ENCODE measurements around the gene ANKS1B.

ANKS1B gene

GRCh38 chr12:99093166-99093565 is 891.6 kb downstream of the ANKS1B start:
- no peak overlapping the region for H3K4me3 ChIP-seq (ENCODE audit: control insufficient read depth in 1 of 7, extremely low read depth in 1 of 7, insufficient read depth in 4 of 7, low read depth in 2 of 7, low read length in 6 of 7)
- H3K4me1 ChIP-seq (ENCODE audit: control extremely low read depth in 1 of 4, control insufficient read depth in 4 of 4, insufficient read depth in 4 of 4, low read length in 3 of 4): no peaks in the 10 kb centered on the region
- no peak for DNase-seq
- POLR2A ChIA-PET: no interaction called here
- CTCF ChIA-PET: no interaction called here
- H3K27me3 ChIP-seq (replicated peaks in 2 of 5; ENCODE audit: control insufficient read depth in 4 of 5, insufficient read depth in 5 of 5, low read length in 4 of 5): no peaks in the 10 kb centered on the region
- WGBS (ENCODE audit: insufficient coverage): 47% methylated on average over 3 of the region's 3 CpGs
- H3K36me3 ChIP-seq (ENCODE audit: control insufficient read depth in 4 of 4, insufficient read depth in 4 of 4, low read length in 3 of 4): no peaks in the 10 kb centered on the region
- no peak overlapping the region for H3K27ac ChIP-seq (ENCODE audit: insufficient read depth in 1 of 2, low read depth in 1 of 2, low read length in 2 of 2, poor library complexity in 1 of 2, severe bottlenecking in 2 of 2)
- H3K9me3 ChIP-seq (ENCODE audit: control extremely low read depth in 1 of 5, control insufficient read depth in 4 of 5, insufficient read depth in 2 of 5, low read depth in 1 of 5, low read length in 4 of 5): no peaks in the 10 kb centered on the region

GRCh38 chr12:99092100-99092851 is 892.5 kb downstream of the ANKS1B start:
- CTCF ChIA-PET: no interaction called here
- POLR2A ChIA-PET: no interaction called here
- H3K9me3 ChIP-seq (ENCODE audit: control extremely low read depth in 1 of 5, control insufficient read depth in 4 of 5, insufficient read depth in 2 of 5, low read depth in 1 of 5, low read length in 4 of 5): no peaks in the 10 kb centered on the region
- no peaks in the 10 kb centered on the region for H3K36me3 ChIP-seq (ENCODE audit: control insufficient read depth in 4 of 4, insufficient read depth in 4 of 4, low read length in 3 of 4)
- no peak overlapping the region for H3K27ac ChIP-seq (ENCODE audit: insufficient read depth in 1 of 2, low read depth in 1 of 2, low read length in 2 of 2, poor library complexity in 1 of 2, severe bottlenecking in 2 of 2)
- 86% methylated on average over 6 of the region's 9 CpGs for WGBS (ENCODE audit: insufficient coverage)
- DNase-seq: no peak
- H3K4me3 ChIP-seq (ENCODE audit: control insufficient read depth in 1 of 7, extremely low read depth in 1 of 7, insufficient read depth in 4 of 7, low read depth in 2 of 7, low read length in 6 of 7): no peak overlapping the region
- H3K27me3 ChIP-seq (replicated peaks in 2 of 5; ENCODE audit: control insufficient read depth in 4 of 5, insufficient read depth in 5 of 5, low read length in 4 of 5): no peaks in the 10 kb centered on the region
- H3K4me1 ChIP-seq (ENCODE audit: control extremely low read depth in 1 of 4, control insufficient read depth in 4 of 4, insufficient read depth in 4 of 4, low read length in 3 of 4): no peaks in the 10 kb centered on the region

GRCh38 chr12:99087278-99087677 is 897.5 kb downstream of the ANKS1B start:
- H3K27ac ChIP-seq (ENCODE audit: insufficient read depth in 1 of 2, low read depth in 1 of 2, low read length in 2 of 2, poor library complexity in 1 of 2, severe bottlenecking in 2 of 2): no peak overlapping the region
- no peaks in the 10 kb centered on the region for H3K27me3 ChIP-seq (replicated peaks in 2 of 5; ENCODE audit: control insufficient read depth in 4 of 5, insufficient read depth in 5 of 5, low read length in 4 of 5)
- POLR2A ChIA-PET: no interaction called here
- no peak for DNase-seq
- CTCF ChIA-PET: no interaction called here
- H3K9me3 ChIP-seq (ENCODE audit: control extremely low read depth in 1 of 5, control insufficient read depth in 4 of 5, insufficient read depth in 2 of 5, low read depth in 1 of 5, low read length in 4 of 5): no peaks in the 10 kb centered on the region
- no peak overlapping the region for H3K4me3 ChIP-seq (ENCODE audit: control insufficient read depth in 1 of 7, extremely low read depth in 1 of 7, insufficient read depth in 4 of 7, low read depth in 2 of 7, low read length in 6 of 7)
- H3K4me1 ChIP-seq (ENCODE audit: control extremely low read depth in 1 of 4, control insufficient read depth in 4 of 4, insufficient read depth in 4 of 4, low read length in 3 of 4): no peaks in the 10 kb centered on the region
- WGBS (ENCODE audit: insufficient coverage): 95% methylated on average over 3 of the region's 5 CpGs
- H3K36me3 ChIP-seq (ENCODE audit: control insufficient read depth in 4 of 4, insufficient read depth in 4 of 4, low read length in 3 of 4): no peaks in the 10 kb centered on the region

- Histone ChIP-seq H3K36me3 (ENCODE audit: control insufficient read depth in 4 of 4, insufficient read depth in 4 of 4, low read length in 3 of 4) (no peaks in the 10 kb centered on the region), H3K4me3 (ENCODE audit: control insufficient read depth in 1 of 7, extremely low read depth in 1 of 7, insufficient read depth in 4 of 7, low read depth in 2 of 7, low read length in 6 of 7) (no peak overlapping the region), H3K9me3 (ENCODE audit: control extremely low read depth in 1 of 5, control insufficient read depth in 4 of 5, insufficient read depth in 2 of 5, low read depth in 1 of 5, low read length in 4 of 5) (no peaks in the 10 kb centered on the region), H3K27ac (ENCODE audit: insufficient read depth in 1 of 2, low read depth in 1 of 2, low read length in 2 of 2, poor library complexity in 1 of 2, severe bottlenecking in 2 of 2) (no peak overlapping the region), H3K27me3 (replicated peaks in 2 of 5; ENCODE audit: control insufficient read depth in 4 of 5, insufficient read depth in 5 of 5, low read length in 4 of 5) (peaks cover 0 to 2% (median 0%) of the 10 kb centered on the region in 5 experiments), H3K4me1 (ENCODE audit: control extremely low read depth in 1 of 4, control insufficient read depth in 4 of 4, insufficient read depth in 4 of 4, low read length in 3 of 4) (no peaks in the 10 kb centered on the region)
- POLR2A ChIA-PET: no interaction called here
- DNase-seq: no peak
- CTCF ChIA-PET: no interaction called here
- 89% methylated on average over 12 of the region's 15 CpGs for WGBS (ENCODE audit: insufficient coverage)
Measured at GRCh38 chr12:99079811-99080210, 904.9 kb downstream of the ANKS1B start.

GRCh38 chr12:99068993-99069747 is 915.6 kb downstream of the ANKS1B start:
- H3K9me3 ChIP-seq (ENCODE audit: control extremely low read depth in 1 of 5, control insufficient read depth in 4 of 5, insufficient read depth in 2 of 5, low read depth in 1 of 5, low read length in 4 of 5): no peaks in the 10 kb centered on the region
- H3K4me1 ChIP-seq (ENCODE audit: control extremely low read depth in 1 of 4, control insufficient read depth in 4 of 4, insufficient read depth in 4 of 4, low read length in 3 of 4): no peaks in the 10 kb centered on the region
- no peaks in the 10 kb centered on the region for H3K36me3 ChIP-seq (ENCODE audit: control insufficient read depth in 4 of 4, insufficient read depth in 4 of 4, low read length in 3 of 4)
- H3K27ac ChIP-seq (ENCODE audit: insufficient read depth in 1 of 2, low read depth in 1 of 2, low read length in 2 of 2, poor library complexity in 1 of 2, severe bottlenecking in 2 of 2): no peak overlapping the region
- DNase-seq: no peak
- H3K4me3 ChIP-seq (ENCODE audit: control insufficient read depth in 1 of 7, extremely low read depth in 1 of 7, insufficient read depth in 4 of 7, low read depth in 2 of 7, low read length in 6 of 7): no peak overlapping the region
- ChIA-PET CTCF (no interaction called here), POLR2A (no interaction called here)
- 100% methylated on average over 1 of the region's 5 CpGs for WGBS (ENCODE audit: insufficient coverage)
- H3K27me3 ChIP-seq (replicated peaks in 2 of 5; ENCODE audit: control insufficient read depth in 4 of 5, insufficient read depth in 5 of 5, low read length in 4 of 5): peaks cover 0 to 1% (median 0%) of the 10 kb centered on the region in 5 experiments

- DNase-seq: no peak
- Histone ChIP-seq H3K27ac (ENCODE audit: insufficient read depth in 1 of 2, low read depth in 1 of 2, low read length in 2 of 2, poor library complexity in 1 of 2, severe bottlenecking in 2 of 2) (no peak overlapping the region), H3K27me3 (replicated peaks in 2 of 5; ENCODE audit: control insufficient read depth in 4 of 5, insufficient read depth in 5 of 5, low read length in 4 of 5) (no peaks in the 10 kb centered on the region), H3K4me3 (ENCODE audit: control insufficient read depth in 1 of 7, extremely low read depth in 1 of 7, insufficient read depth in 4 of 7, low read depth in 2 of 7, low read length in 6 of 7) (no peak overlapping the region), H3K4me1 (ENCODE audit: control extremely low read depth in 1 of 4, control insufficient read depth in 4 of 4, insufficient read depth in 4 of 4, low read length in 3 of 4) (no peaks in the 10 kb centered on the region), H3K9me3 (ENCODE audit: control extremely low read depth in 1 of 5, control insufficient read depth in 4 of 5, insufficient read depth in 2 of 5, low read depth in 1 of 5, low read length in 4 of 5) (no peaks in the 10 kb centered on the region), H3K36me3 (ENCODE audit: control insufficient read depth in 4 of 4, insufficient read depth in 4 of 4, low read length in 3 of 4) (no peaks in the 10 kb centered on the region)
- POLR2A ChIA-PET: no interaction called here
- CTCF ChIA-PET: no interaction called here
- 91% methylated on average over 1 of the region's 1 CpG for WGBS (ENCODE audit: insufficient coverage)
Measured at GRCh38 chr12:99067171-99067785, 917.5 kb downstream of the ANKS1B start.

- Histone ChIP-seq H3K36me3 (ENCODE audit: control insufficient read depth in 4 of 4, insufficient read depth in 4 of 4, low read length in 3 of 4) (no peaks in the 10 kb centered on the region), H3K9me3 (ENCODE audit: control extremely low read depth in 1 of 5, control insufficient read depth in 4 of 5, insufficient read depth in 2 of 5, low read depth in 1 of 5, low read length in 4 of 5) (no peaks in the 10 kb centered on the region), H3K27me3 (replicated peaks in 2 of 5; ENCODE audit: control insufficient read depth in 4 of 5, insufficient read depth in 5 of 5, low read length in 4 of 5) (no peaks in the 10 kb centered on the region), H3K4me1 (ENCODE audit: control extremely low read depth in 1 of 4, control insufficient read depth in 4 of 4, insufficient read depth in 4 of 4, low read length in 3 of 4) (no peaks in the 10 kb centered on the region), H3K27ac (ENCODE audit: insufficient read depth in 1 of 2, low read depth in 1 of 2, low read length in 2 of 2, poor library complexity in 1 of 2, severe bottlenecking in 2 of 2) (no peak overlapping the region), H3K4me3 (ENCODE audit: control insufficient read depth in 1 of 7, extremely low read depth in 1 of 7, insufficient read depth in 4 of 7, low read depth in 2 of 7, low read length in 6 of 7) (no peak overlapping the region)
- 100% methylated on average over 2 of the region's 3 CpGs for WGBS (ENCODE audit: insufficient coverage)
- CTCF ChIA-PET: no interaction called here
- no peak for DNase-seq
- POLR2A ChIA-PET: no interaction called here
Measured at GRCh38 chr12:99066726-99067125, 918.0 kb downstream of the ANKS1B start.
